Pons (tissue), 1 donor: Measurements from ENCODE around the gene EOLA1.
"Not testable (repeated sequence)": the region's sequence is repeated elsewhere in the genome, so short reads cannot be mapped to it uniquely, and the experiment has no call there.

Source experiments
- DNase-seq: peaks from one replicate; pipeline ENCODE4 v3.0.0-alpha.2; 2016; ENCODE audit warnings: low spot score

EOLA1 gene

GRCh38 chrX:149545545-149546543 lies 5.0 kb downstream of the EOLA1 start:
- not testable (repeated sequence) for DNase-seq

- DNase-seq = not testable (repeated sequence)
Observed at GRCh38 chrX:149546962-149547361, 6.2 kb downstream of the EOLA1 start.

GRCh38 chrX:149547782-149548181 lies 7.0 kb downstream of the EOLA1 start:
- DNase-seq = not testable (repeated sequence)

GRCh38 chrX:149549701-149550100 lies 8.9 kb downstream of the EOLA1 start, which contains the start of gene HSFX3:
Gene HSFX3, minus strand, starts transcription at chrX:149549924. Its CDS starts 72 bp downstream, at chrX:149549852.
- not testable (repeated sequence) for DNase-seq

- not testable (repeated sequence) for DNase-seq
Observed at GRCh38 chrX:149550454-149550853, 9.6 kb downstream of the EOLA1 start.

- DNase-seq = not testable (repeated sequence)
Observed at GRCh38 chrX:149551245-149551938, 10.6 kb downstream of the EOLA1 start.

GRCh38 chrX:149551939-149552248 lies 11.1 kb downstream of the EOLA1 start:
- not testable (repeated sequence) for DNase-seq

- not testable (repeated sequence) for DNase-seq
Observed at GRCh38 chrX:149555251-149555650, 14.4 kb downstream of the EOLA1 start.

- DNase-seq = no peak
Observed at GRCh38 chrX:149563359-149563758, 22.5 kb downstream of the EOLA1 start.

- no peak for DNase-seq
Observed at GRCh38 chrX:149567621-149568417, 27.0 kb downstream of the EOLA1 start.

GRCh38 chrX:149568701-149569296 lies 28.0 kb downstream of the EOLA1 start:
- DNase-seq = no peak

GRCh38 chrX:149569770-149570169 lies 29.0 kb downstream of the EOLA1 start:
- no peak for DNase-seq

- DNase-seq = no peak
Observed at GRCh38 chrX:149570668-149571067, 29.9 kb downstream of the EOLA1 start.

GRCh38 chrX:149571770-149572169 lies 31.0 kb downstream of the EOLA1 start:
- no peak for DNase-seq

- DNase-seq = no peak
Observed at GRCh38 chrX:149572743-149573142, 31.9 kb downstream of the EOLA1 start.

- not testable (repeated sequence) for DNase-seq
Observed at GRCh38 chrX:149573456-149573855, 32.6 kb downstream of the EOLA1 start.

- DNase-seq = not testable (repeated sequence)
Observed at GRCh38 chrX:149585631-149586030, 44.8 kb downstream of the EOLA1 start.

GRCh38 chrX:149587359-149587758 lies 46.5 kb downstream of the EOLA1 start, which contains the start of gene MAGEA9B:
Gene MAGEA9B, minus strand, starts transcription at chrX:149587459. Its CDS starts 4,280 bp downstream, at chrX:149583179.
- DNase-seq = not testable (repeated sequence)

- DNase-seq = not testable (repeated sequence)
Observed at GRCh38 chrX:149590993-149591392, 50.2 kb downstream of the EOLA1 start.

GRCh38 chrX:149595214-149595613 lies 54.4 kb downstream of the EOLA1 start, which contains the start of gene HSFX2:
Gene HSFX2, minus strand, starts transcription at chrX:149595314. Its CDS starts 614 bp downstream, at chrX:149594700.
- not testable (repeated sequence) for DNase-seq

- not testable (repeated sequence) for DNase-seq
Observed at GRCh38 chrX:149595943-149596342, 55.1 kb downstream of the EOLA1 start.
